Gastroesophageal sphincter (tissue), 4 donors: ENCODE results near the gene CD226. TPM values are rescaled to one million over a fixed set of nuclear protein-coding genes. Genes with fewer than 3 reads are reported as not detected.

ENCODE experiments used
- ATAC-seq: fragments of 150-250 bp; one replicate; pipeline ENCODE4 v1.9.1; 2016; ENCODE audit warnings: mild to moderate bottlenecking, moderate library complexity
- H3K27ac ChIP-seq, 4 donors: fragments of 200-600 bp; sonication (generic) in 3 of 4; 1 replicate in 3 of 4; 2 replicates in 1 of 4; pipeline ENCODE4 v1.5.1; 2016 to 2019
- H3K27me3 ChIP-seq: fragments of 200-600 bp; sonication (generic); one replicate; pipeline ENCODE4 v1.5.1; 2019
- H3K36me3 ChIP-seq, 2 donors: fragments of 200-600 bp; sonication (generic); one replicate each; pipeline ENCODE4 v1.5.1; 2019; ENCODE audit warnings: control low read depth in 1 of 2
- H3K4me1 ChIP-seq, 3 donors: fragments of 200-600 bp; sonication (generic); 1 replicate in 2 of 3; 2 replicates in 1 of 3; pipeline ENCODE4 v1.5.1; 2016 to 2019; ENCODE audit warnings: control low read depth in 2 of 3
- H3K4me3 ChIP-seq, 2 donors: fragments of 200-600 bp; sonication (generic); one replicate each; pipeline ENCODE4 v1.5.1; 2019; ENCODE audit warnings: mild to moderate bottlenecking in 1 of 2, moderate library complexity in 1 of 2
- H3K9me3 ChIP-seq, 3 donors: fragments of 200-600 bp; sonication (generic); one replicate each; pipeline ENCODE4 v1.5.1; 2017 to 2019; ENCODE audit warnings: control low read depth in 2 of 3
- CTCF ChIP-seq, 4 experiments: fragments of 200-600 bp in 2 of 4; fragments of 450-650 bp in 2 of 4; sonication (generic) in 1 of 4; IDR thresholded peaks; one replicate each; pipeline ENCODE4 v1.5.1; 2017 to 2019; ENCODE audit warnings: antibody characterized with exemption in 4 of 4, mild to moderate bottlenecking in 2 of 4, moderate library complexity in 2 of 4
- EP300 ChIP-seq: sonication (generic); formaldehyde crosslinking; IDR thresholded peaks from one replicate; pipeline ENCODE4 v1.6.1; 2017; ENCODE audit warnings: antibody characterized with exemption, mild to moderate bottlenecking
- POLR2A ChIP-seq, 2 donors: fragments of 450-650 bp; IDR thresholded peaks; one replicate each; pipeline ENCODE4 v1.6.1; 2017; ENCODE audit warnings: antibody characterized with exemption in 2 of 2, mild to moderate bottlenecking in 2 of 2, moderate library complexity in 1 of 2
- POLR2AphosphoS5 ChIP-seq: sonication (generic); formaldehyde crosslinking; IDR thresholded peaks from one replicate; pipeline ENCODE4 v1.6.1; 2017; ENCODE audit warnings: antibody characterized with exemption
- WGBS, 2 donors: methylation state at CpG; one replicate each; pipeline ENCODE4 v1.1.5; 2018; ENCODE audit warnings: low coverage in 1 of 2; 5-methylcytosine and 5-hydroxymethylcytosine counted together
- total RNA-seq, 4 donors: library from RNA; depleted of rRNA; stranded (reverse); fragments of >200 nt; gene quantifications; one replicate each; pipeline ENCODE4 v1.1.0, GENCODE V29; 2016

CD226 gene
- total RNA-seq, 4 donors from 2014 or later, result 0.66 to 2.8 (median 0.87) TPM

- no peak overlapping the region for H3K27ac ChIP-seq
- peaks cover 0 to 7% (median 0%) of the 10 kb centered on the region in 3 donors for H3K9me3 ChIP-seq
- no peak overlapping the region for H3K4me3 ChIP-seq
- no peaks in the 10 kb centered on the region for H3K27me3 ChIP-seq
- H3K4me1 ChIP-seq, result no peaks in the 10 kb centered on the region
- WGBS, 2 donors, result 80 to 86% methylated on average over 1 of the region's 1 CpG
- TF ChIP-seq CTCF (IDR thresholded peaks at IDR 0.05), result no peak
- no peak for TF ChIP-seq POLR2AphosphoS5
- TF ChIP-seq POLR2A (IDR thresholded peaks at IDR 0.05), result no peak
- TF ChIP-seq EP300, result no peak
- ATAC-seq, result no peak
- no peaks in the 10 kb centered on the region for H3K36me3 ChIP-seq
Measured at GRCh38 chr18:69813559-69813958, 134.1 kb downstream of the CD226 start.

- TF ChIP-seq EP300, result no peak
- no peak for TF ChIP-seq POLR2A (IDR thresholded peaks at IDR 0.05)
- no peak for TF ChIP-seq POLR2AphosphoS5
- H3K9me3 ChIP-seq, result peaks cover 0 to 7% (median 0%) of the 10 kb centered on the region in 3 donors
- WGBS, 2 donors, result 50 to 64% methylated on average over 2 of the region's 2 CpGs
- H3K27me3 ChIP-seq, result no peaks in the 10 kb centered on the region
- no peak overlapping the region for H3K27ac ChIP-seq
- H3K4me1 ChIP-seq, result no peaks in the 10 kb centered on the region
- no peak overlapping the region for H3K4me3 ChIP-seq
- ATAC-seq, result no peak
- no peaks in the 10 kb centered on the region for H3K36me3 ChIP-seq
Measured at GRCh38 chr18:69808399-69808798, 139.3 kb downstream of the CD226 start.

- Histone ChIP-seq H3K9me3 (no peaks in the 10 kb centered on the region), H3K4me1 (no peaks in the 10 kb centered on the region), H3K4me3 (no peak overlapping the region), H3K36me3 (no peaks in the 10 kb centered on the region), H3K27me3 (no peaks in the 10 kb centered on the region), H3K27ac (no peak overlapping the region)
- 90 to 93% methylated on average over 2 to 5 of the region's 5 CpGs for WGBS, 2 donors
- TF ChIP-seq POLR2A (IDR thresholded peaks at IDR 0.05) (no peak), CTCF (IDR thresholded peaks at IDR 0.05) (no peak), EP300 (no peak), POLR2AphosphoS5 (no peak)
- ATAC-seq, result no peak
Measured at GRCh38 chr18:69804776-69805501, 142.7 kb downstream of the CD226 start.
